Astrocyte (in vitro differentiated cells and primary cell): Measurements from ENCODE around the gene UNC5B. TPM values are rescaled to one million over a fixed set of nuclear protein-coding genes. Genes with fewer than 3 reads are reported as not detected.

Experiments
- DNase-seq: peaks from one replicate; pipeline ENCODE4 v3.0.0-alpha.2; 2010; ENCODE audit warnings: low read depth
- FAIRE-seq: peaks from 2 replicates; lab custom pipeline; 2011; peaks lifted over from hg19 to GRCh38; lab: Jason Lieb, UNC
- H2AFZ ChIP-seq: 2 replicates; pipeline ENCODE4 v1.6.0; 2012; ENCODE audit warnings: low read depth, low read length, inconsistent platforms
- H3K27ac ChIP-seq: 2 replicates; pipeline ENCODE4 v1.5.1; 2011; ENCODE audit warnings: low read depth, low read length, inconsistent platforms
- H3K27me3 ChIP-seq: 2 replicates; pipeline ENCODE4 v1.6.0; 2011; ENCODE audit warnings: low read length, inconsistent platforms; ENCODE audit not compliant: insufficient read depth
- H3K36me3 ChIP-seq: 2 replicates; pipeline ENCODE4 v1.5.1; 2011; ENCODE audit warnings: low read length, inconsistent platforms; ENCODE audit not compliant: insufficient read depth
- H3K4me1 ChIP-seq: 2 replicates; pipeline ENCODE4 v1.5.1; 2011; ENCODE audit warnings: low read length, inconsistent platforms; ENCODE audit not compliant: insufficient read depth
- H3K4me2 ChIP-seq: 2 replicates; pipeline ENCODE4 v1.6.0; 2012; ENCODE audit warnings: low read length, inconsistent platforms
- H3K4me3 ChIP-seq: 2 replicates; pipeline ENCODE4 v1.5.1; 2011; ENCODE audit warnings: low read depth, mild to moderate bottlenecking, low read length, inconsistent platforms; ENCODE audit not compliant: insufficient read depth
- H3K79me2 ChIP-seq: 2 replicates; pipeline ENCODE4 v1.6.0; 2012; ENCODE audit warnings: mild to moderate bottlenecking, low read length, inconsistent platforms; ENCODE audit not compliant: insufficient read depth
- H3K9ac ChIP-seq: 2 replicates; pipeline ENCODE4 v1.6.0; 2012; ENCODE audit warnings: mild to moderate bottlenecking, low read length, inconsistent platforms
- H3K9me3 ChIP-seq: 2 replicates; pipeline ENCODE4 v1.5.1; 2012; ENCODE audit warnings: low read depth, mild to moderate bottlenecking, low read length, inconsistent platforms; ENCODE audit not compliant: insufficient read depth
- H4K20me1 ChIP-seq: 2 replicates; pipeline ENCODE4 v1.6.0; 2012; ENCODE audit warnings: low read length, inconsistent platforms; ENCODE audit not compliant: insufficient read depth
- H3K27ac Mint-ChIP-seq: one replicate; pipeline ENCODE4 v1.8.0; 2021; ENCODE audit warnings: mild to moderate bottlenecking, mixed read lengths; ENCODE audit not compliant: unreplicated experiment
- H3K27me3 Mint-ChIP-seq: one replicate; pipeline ENCODE4 v1.8.0; 2021; ENCODE audit warnings: low read depth, mixed read lengths; ENCODE audit not compliant: unreplicated experiment
- H3K36me3 Mint-ChIP-seq: one replicate; pipeline ENCODE4 v1.8.0; 2021; ENCODE audit warnings: low read depth, mixed read lengths; ENCODE audit not compliant: unreplicated experiment
- H3K4me1 Mint-ChIP-seq: one replicate; pipeline ENCODE4 v1.8.0; 2021; ENCODE audit warnings: low read depth, mixed read lengths; ENCODE audit not compliant: unreplicated experiment
- H3K4me3 Mint-ChIP-seq: one replicate; pipeline ENCODE4 v1.8.0; 2021; ENCODE audit warnings: mild to moderate bottlenecking, moderate library complexity, mixed read lengths; ENCODE audit not compliant: unreplicated experiment
- H3K9me3 Mint-ChIP-seq: one replicate; pipeline ENCODE4 v1.8.0; 2021; ENCODE audit warnings: mild to moderate bottlenecking, mixed read lengths; ENCODE audit not compliant: unreplicated experiment
- EZH2 ChIP-seq: IDR thresholded peaks from 2 replicates; pipeline ENCODE4 v1.6.1; 2012; ENCODE audit warnings: mild to moderate bottlenecking, low read length, inconsistent platforms; ENCODE audit not compliant: insufficient read depth
- total RNA-seq: library from RNA; stranded (reverse); gene quantifications from 2 replicates; pipeline ENCODE4 v1.2.1, GENCODE V29; 2021
- TF ChIP-seq, protein P1 (sequence below): IDR thresholded peaks from 2 replicates; pipeline ENCODE4 v1.5.1; 2011; ENCODE audit warnings: low read depth, mild to moderate bottlenecking, inconsistent platforms, low read length, moderate library complexity; ENCODE audit not compliant: insufficient read depth

The UNC5B gene
- total RNA-seq, 1 donor from 2014 or later, result 15.0 TPM

DNA sequence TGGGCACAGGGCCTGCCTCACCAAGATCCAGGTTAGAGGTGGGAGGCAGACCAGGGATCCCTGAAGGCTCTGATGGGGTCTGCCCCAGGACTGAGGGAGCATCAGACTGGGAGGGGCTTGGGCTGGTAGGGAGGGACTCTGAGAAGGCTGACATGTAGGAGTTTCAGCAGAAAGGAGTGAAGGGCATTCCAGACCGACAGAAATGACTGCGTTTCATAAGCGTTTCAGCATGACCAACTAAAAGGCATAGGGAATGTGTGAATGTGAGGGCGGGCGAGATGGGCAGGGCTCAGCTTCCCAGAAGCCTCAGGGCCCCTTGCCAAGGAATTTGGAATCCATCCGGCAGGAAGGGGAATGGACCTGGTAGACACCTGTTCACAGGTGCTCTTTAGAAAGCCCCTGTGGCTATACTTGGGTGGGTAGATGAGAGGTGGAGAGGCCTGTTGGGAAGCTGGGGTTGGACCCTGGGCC is 81.8 kb downstream of the UNC5B start:
- no peak for FAIRE-seq
- peaks cover 3% of the 10 kb centered on the region for H3K36me3 ChIP-seq
- H3K36me3 Mint-ChIP-seq, result peaks cover 37% of the 10 kb centered on the region
- no peaks in the 10 kb centered on the region for H3K9me3 ChIP-seq
- TF ChIP-seq, protein P1, sequence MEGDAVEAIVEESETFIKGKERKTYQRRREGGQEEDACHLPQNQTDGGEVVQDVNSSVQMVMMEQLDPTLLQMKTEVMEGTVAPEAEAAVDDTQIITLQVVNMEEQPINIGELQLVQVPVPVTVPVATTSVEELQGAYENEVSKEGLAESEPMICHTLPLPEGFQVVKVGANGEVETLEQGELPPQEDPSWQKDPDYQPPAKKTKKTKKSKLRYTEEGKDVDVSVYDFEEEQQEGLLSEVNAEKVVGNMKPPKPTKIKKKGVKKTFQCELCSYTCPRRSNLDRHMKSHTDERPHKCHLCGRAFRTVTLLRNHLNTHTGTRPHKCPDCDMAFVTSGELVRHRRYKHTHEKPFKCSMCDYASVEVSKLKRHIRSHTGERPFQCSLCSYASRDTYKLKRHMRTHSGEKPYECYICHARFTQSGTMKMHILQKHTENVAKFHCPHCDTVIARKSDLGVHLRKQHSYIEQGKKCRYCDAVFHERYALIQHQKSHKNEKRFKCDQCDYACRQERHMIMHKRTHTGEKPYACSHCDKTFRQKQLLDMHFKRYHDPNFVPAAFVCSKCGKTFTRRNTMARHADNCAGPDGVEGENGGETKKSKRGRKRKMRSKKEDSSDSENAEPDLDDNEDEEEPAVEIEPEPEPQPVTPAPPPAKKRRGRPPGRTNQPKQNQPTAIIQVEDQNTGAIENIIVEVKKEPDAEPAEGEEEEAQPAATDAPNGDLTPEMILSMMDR, result no peak
- TF ChIP-seq EZH2, result no peak
- no peaks in the 10 kb centered on the region for H3K79me2 ChIP-seq
- no peak overlapping the region for H3K27ac ChIP-seq
- no peak overlapping the region for H3K4me2 ChIP-seq
- no peaks in the 10 kb centered on the region for H3K9me3 Mint-ChIP-seq
- no peak overlapping the region for H2AFZ ChIP-seq
- H3K4me1 ChIP-seq, result no peaks in the 10 kb centered on the region
- H3K27me3 Mint-ChIP-seq, result peaks cover 8% of the 10 kb centered on the region
- H3K4me1 Mint-ChIP-seq, result no peaks in the 10 kb centered on the region
- H3K9ac ChIP-seq, result no peak overlapping the region
- no peaks in the 10 kb centered on the region for H3K27me3 ChIP-seq
- H3K4me3 ChIP-seq, result no peak overlapping the region
- no peaks in the 10 kb centered on the region for H4K20me1 ChIP-seq
- no peak overlapping the region for H3K27ac Mint-ChIP-seq
- H3K4me3 Mint-ChIP-seq, result no peak overlapping the region
- no peak for DNase-seq

DNA sequence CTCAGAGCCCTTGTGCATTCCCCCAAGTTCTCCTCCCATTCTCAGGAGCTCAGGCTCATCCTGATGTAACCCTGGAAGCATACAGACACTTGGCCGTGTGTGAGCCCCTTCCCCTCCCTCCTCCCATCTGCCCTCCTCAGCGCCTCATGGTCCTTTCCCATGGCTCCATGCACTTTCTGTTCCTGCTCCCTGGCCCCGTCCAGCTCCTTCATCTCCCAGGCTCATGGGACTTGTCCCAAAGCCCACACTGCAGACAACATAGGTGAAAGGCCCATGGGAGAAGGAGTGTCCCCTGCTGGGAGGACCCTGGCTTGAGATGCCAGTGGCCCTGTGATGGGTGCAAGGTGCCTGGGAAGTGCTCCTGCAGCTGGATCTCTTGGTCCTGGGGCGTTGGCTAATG is 82.5 kb downstream of the UNC5B start:
- no peaks in the 10 kb centered on the region for H4K20me1 ChIP-seq

DNA sequence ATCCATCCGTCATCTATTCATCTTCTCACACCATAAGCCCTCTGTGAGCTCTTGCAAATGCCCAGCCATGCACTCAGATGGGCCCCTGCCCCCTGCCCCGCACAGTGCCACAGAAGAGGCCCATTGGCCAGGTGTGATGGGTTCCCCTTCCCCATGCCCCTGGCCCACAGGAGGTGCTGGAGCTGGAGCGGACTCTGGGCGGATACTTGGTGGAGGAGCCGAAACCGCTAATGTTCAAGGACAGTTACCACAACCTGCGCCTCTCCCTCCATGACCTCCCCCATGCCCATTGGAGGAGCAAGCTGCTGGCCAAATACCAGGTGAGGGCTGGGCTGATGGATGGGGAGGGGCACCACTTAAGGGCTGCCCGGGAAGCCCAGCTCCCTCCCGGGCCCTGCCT is 83.3 kb downstream of the UNC5B start:
- Mint-ChIP-seq H3K4me3 (no peak overlapping the region), H3K4me1 (no peaks in the 10 kb centered on the region)

More for the DNA sequence above, 82.5 kb downstream of the UNC5B start:
- DNase-seq (no peak), FAIRE-seq (no peak)
- Mint-ChIP-seq H3K36me3 (peaks cover 40% of the 10 kb centered on the region), H3K4me3 (no peak overlapping the region), H3K9me3 (no peaks in the 10 kb centered on the region), H3K27me3 (peaks cover 12% of the 10 kb centered on the region), H3K4me1 (no peaks in the 10 kb centered on the region), H3K27ac (peak overlapping the region; percentile 14)
- no peak overlapping the region for H2AFZ ChIP-seq
- no peaks in the 10 kb centered on the region for H3K4me1 ChIP-seq
- H3K4me2 ChIP-seq, result no peak overlapping the region
- H3K27ac ChIP-seq, result no peak overlapping the region
- no peaks in the 10 kb centered on the region for H3K9me3 ChIP-seq
- peaks cover 3% of the 10 kb centered on the region for H3K36me3 ChIP-seq
- H3K4me3 ChIP-seq, result no peak overlapping the region
- no peak overlapping the region for H3K9ac ChIP-seq
- no peaks in the 10 kb centered on the region for H3K27me3 ChIP-seq
- H3K79me2 ChIP-seq, result no peaks in the 10 kb centered on the region
- TF ChIP-seq EZH2, result no peak
- TF ChIP-seq, protein P1, result no peak

More for the DNA sequence above, 83.3 kb downstream of the UNC5B start:
- FAIRE-seq, result no peak
- peaks cover 39% of the 10 kb centered on the region for H3K36me3 Mint-ChIP-seq
- H3K9me3 Mint-ChIP-seq, result no peaks in the 10 kb centered on the region
- no peak overlapping the region for H3K27ac Mint-ChIP-seq
- no peaks in the 10 kb centered on the region for H3K79me2 ChIP-seq
- H3K27me3 ChIP-seq, result no peaks in the 10 kb centered on the region
- peaks cover 13% of the 10 kb centered on the region for H3K27me3 Mint-ChIP-seq
- no peaks in the 10 kb centered on the region for H3K9me3 ChIP-seq
- H2AFZ ChIP-seq, result no peak overlapping the region
- peaks cover 3% of the 10 kb centered on the region for H3K36me3 ChIP-seq
- H3K4me1 ChIP-seq, result no peaks in the 10 kb centered on the region
- DNase-seq, result no peak
- H3K4me2 ChIP-seq, result no peak overlapping the region
- H3K27ac ChIP-seq, result no peak overlapping the region
- peaks cover 4% of the 10 kb centered on the region for H4K20me1 ChIP-seq
- no peak for TF ChIP-seq EZH2
- TF ChIP-seq, protein P1, result no peak
- H3K9ac ChIP-seq, result no peak overlapping the region
- H3K4me3 ChIP-seq, result no peak overlapping the region
